HFFc6 (cell line): ENCODE results near the gene SLMAP. TPM values are rescaled to one million over a fixed set of nuclear protein-coding genes. Genes with fewer than 3 reads are reported as not detected.

Source experiments
- DNase-seq: peaks from one replicate; pipeline ENCODE4 v3.0.0-alpha.2; 2018
- H3K27ac Mint-ChIP-seq: 2 replicates; pipeline ENCODE4 v1.8.0; 2020; ENCODE audit warnings: mild to moderate bottlenecking, mixed read lengths
- H3K27me3 Mint-ChIP-seq: 2 replicates; pipeline ENCODE4 v1.8.0; 2021; ENCODE audit warnings: mild to moderate bottlenecking, moderate library complexity, mixed read lengths; ENCODE audit not compliant: insufficient read depth
- H3K36me3 Mint-ChIP-seq: 2 replicates; pipeline ENCODE4 v1.8.0; 2021; ENCODE audit warnings: low read depth, mixed read lengths
- H3K4me1 Mint-ChIP-seq: 2 replicates; pipeline ENCODE4 v1.8.0; 2020; ENCODE audit warnings: low read depth, mixed read lengths
- H3K4me3 Mint-ChIP-seq: 2 replicates; pipeline ENCODE4 v1.8.0; 2020; ENCODE audit warnings: mild to moderate bottlenecking, moderate library complexity, mixed read lengths
- H3K9me3 Mint-ChIP-seq: 2 replicates; pipeline ENCODE4 v1.8.0; 2020; ENCODE audit warnings: mild to moderate bottlenecking, mixed read lengths
- total RNA-seq, 6 experiments: library from RNA; stranded (reverse); fragmentation: NEBNext Ultra II Directional; extraction: Animal tissue kit (Norgen Biotek cat#: 25700); gene quantifications; 2 replicates in 1 of 6; 3 replicates in 5 of 6; pipeline ENCODE4 v1.2.3, GENCODE V29; 2021
- TF ChIP-seq, protein P1 (sequence below): fragments of 200-600 bp; sonication (generic); IDR thresholded peaks from 2 replicates; pipeline ENCODE4 v1.5.0; 2021; ENCODE audit warnings: antibody characterized with exemption, mild to moderate bottlenecking

The SLMAP gene
- total RNA-seq, 6 experiments from 2014 or later = 51.1 to 54.8 (median 52.3) TPM

DNA sequence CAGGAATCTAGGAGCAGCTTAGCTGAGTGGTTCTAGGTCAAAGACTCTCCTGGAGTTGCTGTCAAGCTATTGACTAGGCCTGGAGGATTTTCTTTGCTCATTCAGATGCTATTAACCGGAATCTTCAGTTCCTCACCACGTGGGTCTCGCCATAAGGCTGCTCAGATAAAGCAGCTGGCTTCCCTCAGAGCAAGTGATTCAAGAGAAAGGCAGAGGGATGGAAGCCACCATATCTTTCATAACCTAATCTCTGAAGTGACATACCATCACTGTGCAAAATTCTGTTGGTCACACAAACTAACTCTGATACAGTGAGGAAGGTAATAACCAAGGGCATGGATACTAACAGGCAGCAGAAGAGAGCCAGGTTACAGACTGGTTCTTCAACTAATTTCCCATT, 179.4 kb downstream of the SLMAP start:
- Mint-ChIP-seq H3K4me1 (no peaks in the 10 kb centered on the region), H3K27ac (no peak overlapping the region), H3K4me3 (no peak overlapping the region), H3K27me3 (no peaks in the 10 kb centered on the region), H3K9me3 (no peaks in the 10 kb centered on the region), H3K36me3 (no peaks in the 10 kb centered on the region)
- DNase-seq = no peak
- TF ChIP-seq, protein P1, sequence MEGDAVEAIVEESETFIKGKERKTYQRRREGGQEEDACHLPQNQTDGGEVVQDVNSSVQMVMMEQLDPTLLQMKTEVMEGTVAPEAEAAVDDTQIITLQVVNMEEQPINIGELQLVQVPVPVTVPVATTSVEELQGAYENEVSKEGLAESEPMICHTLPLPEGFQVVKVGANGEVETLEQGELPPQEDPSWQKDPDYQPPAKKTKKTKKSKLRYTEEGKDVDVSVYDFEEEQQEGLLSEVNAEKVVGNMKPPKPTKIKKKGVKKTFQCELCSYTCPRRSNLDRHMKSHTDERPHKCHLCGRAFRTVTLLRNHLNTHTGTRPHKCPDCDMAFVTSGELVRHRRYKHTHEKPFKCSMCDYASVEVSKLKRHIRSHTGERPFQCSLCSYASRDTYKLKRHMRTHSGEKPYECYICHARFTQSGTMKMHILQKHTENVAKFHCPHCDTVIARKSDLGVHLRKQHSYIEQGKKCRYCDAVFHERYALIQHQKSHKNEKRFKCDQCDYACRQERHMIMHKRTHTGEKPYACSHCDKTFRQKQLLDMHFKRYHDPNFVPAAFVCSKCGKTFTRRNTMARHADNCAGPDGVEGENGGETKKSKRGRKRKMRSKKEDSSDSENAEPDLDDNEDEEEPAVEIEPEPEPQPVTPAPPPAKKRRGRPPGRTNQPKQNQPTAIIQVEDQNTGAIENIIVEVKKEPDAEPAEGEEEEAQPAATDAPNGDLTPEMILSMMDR = no peak

GRCh38 chr3:57937092-57937491, 181.0 kb downstream of the SLMAP start:
- Mint-ChIP-seq H3K4me1 (no peaks in the 10 kb centered on the region), H3K27ac (no peak overlapping the region), H3K4me3 (no peak overlapping the region), H3K36me3 (peaks cover 3% of the 10 kb centered on the region), H3K9me3 (no peaks in the 10 kb centered on the region), H3K27me3 (0 out of 2 replicates have a peak, but pooled peaks cover 3% of the 10 kb centered on the region)
- no peak for DNase-seq
- TF ChIP-seq, protein P1 = no peak

GRCh38 chr3:57939775-57940174, 183.7 kb downstream of the SLMAP start:
- Mint-ChIP-seq H3K4me1 (peaks cover 20% of the 10 kb centered on the region), H3K9me3 (no peaks in the 10 kb centered on the region), H3K27ac (no peak overlapping the region), H3K4me3 (no peak overlapping the region), H3K36me3 (peaks cover 5% of the 10 kb centered on the region), H3K27me3 (0 out of 2 replicates have a peak, but pooled peaks cover 3% of the 10 kb centered on the region)
- TF ChIP-seq, protein P1 = no peak
- no peak for DNase-seq

DNA sequence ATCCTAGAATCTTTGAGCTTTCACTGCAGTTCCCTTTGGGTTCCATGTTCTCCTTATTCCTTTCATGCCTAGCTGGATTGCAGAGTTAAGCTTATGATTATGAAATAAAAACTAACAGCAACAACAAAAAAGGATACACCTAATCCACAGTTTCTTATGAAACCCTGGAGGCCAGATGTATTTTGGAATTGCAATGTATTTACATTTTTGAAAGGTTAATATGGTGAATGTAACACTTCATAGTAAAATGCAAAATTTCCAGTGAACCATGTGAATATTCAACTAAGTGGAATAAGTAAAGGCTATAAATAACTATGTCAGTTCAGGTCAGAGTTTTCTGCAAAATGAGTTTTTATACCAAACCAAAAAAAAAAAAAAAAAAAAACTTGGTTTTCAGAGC, 186.3 kb downstream of the SLMAP start:
- no peak overlapping the region for H3K4me3 Mint-ChIP-seq
- peaks cover 5% of the 10 kb centered on the region for H3K36me3 Mint-ChIP-seq
- TF ChIP-seq, protein P1 = no peak
- H3K27me3 Mint-ChIP-seq = 0 out of 2 replicates have a peak, but pooled peaks cover 3% of the 10 kb centered on the region
- H3K4me1 Mint-ChIP-seq = peaks cover 22% of the 10 kb centered on the region
- no peak overlapping the region for H3K27ac Mint-ChIP-seq
- H3K9me3 Mint-ChIP-seq = no peaks in the 10 kb centered on the region
- no peak for DNase-seq

GRCh38 chr3:57942872-57943283, 186.8 kb downstream of the SLMAP start:
- H3K36me3 Mint-ChIP-seq = peaks cover 5% of the 10 kb centered on the region
- H3K27me3 Mint-ChIP-seq = 0 out of 2 replicates have a peak, but pooled peaks cover 3% of the 10 kb centered on the region
- TF ChIP-seq, protein P1 = no peak
- H3K9me3 Mint-ChIP-seq = no peaks in the 10 kb centered on the region
- DNase-seq = peak; percentile 22
- no peak overlapping the region for H3K4me3 Mint-ChIP-seq
- H3K4me1 Mint-ChIP-seq = peaks cover 22% of the 10 kb centered on the region
- H3K27ac Mint-ChIP-seq = no peak overlapping the region
